Right lung (tissue), 5 donors: ENCODE results near the gene LHX3. TPM values are rescaled to one million over a fixed set of nuclear protein-coding genes. Genes with fewer than 3 reads are reported as not detected.
"Not testable (repeated sequence)": the region's sequence is repeated elsewhere in the genome, so short reads cannot be mapped to it uniquely, and the experiment has no call there.

Experiments
- DNase-seq, 2 donors: peaks; one replicate each; pipeline ENCODE4 v3.0.0-alpha.2; 2013
- polyA plus RNA-seq, 5 donors: library from polyadenylated mRNA; unstranded; fragments of 120-200 nt; gene quantifications; one replicate each; pipeline versions ENCODE4 v1.2.1 to v1.2.3, GENCODE V29; 2013; ENCODE audit warnings: inconsistent platforms in 1 of 5, low replicate concordance in 1 of 5; ENCODE audit not compliant: insufficient read length in 5 of 5, insufficient read depth in 1 of 5

LHX3 gene
- polyA plus RNA-seq, 5 donors: not detected

DNA sequence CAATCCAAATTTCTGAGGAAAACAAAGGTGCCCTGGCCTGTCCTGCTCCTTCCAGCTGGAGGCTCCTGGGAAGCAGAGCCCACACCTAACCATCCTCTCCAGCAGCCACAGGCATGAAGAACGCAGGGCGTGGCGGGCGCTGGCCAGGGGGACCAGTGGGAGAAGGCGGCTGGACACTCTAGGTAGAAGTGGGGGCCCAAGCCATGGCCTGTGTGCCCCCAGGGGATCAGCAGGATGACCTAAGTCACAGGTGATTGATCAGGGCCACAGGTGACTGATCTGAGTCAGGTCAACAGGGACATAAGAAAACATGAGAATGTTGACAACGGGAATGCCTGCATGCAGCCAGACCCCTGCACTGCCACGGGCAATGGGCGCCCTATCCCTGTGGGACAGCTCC is 37.3 kb upstream of the LHX3 start:
- DNase-seq: no peak

DNA sequence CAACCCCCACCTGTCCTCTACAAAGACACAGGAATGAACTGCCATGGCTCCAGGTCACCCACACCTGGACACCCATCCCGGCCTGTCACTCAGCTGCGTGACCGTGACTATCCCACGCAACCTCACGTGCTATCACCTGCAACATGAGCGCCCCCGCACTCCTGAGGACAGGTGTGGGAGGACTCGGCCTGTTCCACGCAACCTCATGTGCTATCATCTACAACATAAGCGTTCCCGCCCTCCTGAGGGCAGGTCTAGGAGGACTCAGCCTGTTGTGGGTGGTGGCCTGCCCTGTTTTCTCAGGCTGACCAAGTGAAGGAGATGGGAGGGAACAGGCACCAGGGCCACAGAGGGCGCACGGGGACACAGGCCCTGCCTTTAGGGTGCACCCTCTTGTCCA is 36.6 kb upstream of the LHX3 start:
- no peak for DNase-seq

DNA sequence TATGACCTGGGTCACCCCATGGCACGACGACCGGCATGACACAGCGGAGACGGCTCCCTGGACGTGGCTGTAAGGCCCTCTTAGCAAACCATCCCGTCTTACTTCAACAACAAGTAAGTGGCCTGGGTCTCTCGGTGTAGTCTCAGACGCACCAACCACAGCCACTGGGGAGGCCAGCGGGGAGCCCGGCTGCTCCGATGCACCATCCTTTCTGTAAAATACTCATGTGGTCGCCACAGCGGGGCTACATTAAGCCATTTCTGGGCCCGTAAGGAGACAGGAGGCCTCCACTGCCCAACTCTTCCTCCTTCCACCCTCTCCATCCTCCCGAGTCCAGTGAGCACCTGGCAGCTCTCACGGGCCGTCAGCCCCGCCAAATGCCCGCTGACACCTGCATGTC is 36.0 kb upstream of the LHX3 start:
- DNase-seq: no peak

DNA sequence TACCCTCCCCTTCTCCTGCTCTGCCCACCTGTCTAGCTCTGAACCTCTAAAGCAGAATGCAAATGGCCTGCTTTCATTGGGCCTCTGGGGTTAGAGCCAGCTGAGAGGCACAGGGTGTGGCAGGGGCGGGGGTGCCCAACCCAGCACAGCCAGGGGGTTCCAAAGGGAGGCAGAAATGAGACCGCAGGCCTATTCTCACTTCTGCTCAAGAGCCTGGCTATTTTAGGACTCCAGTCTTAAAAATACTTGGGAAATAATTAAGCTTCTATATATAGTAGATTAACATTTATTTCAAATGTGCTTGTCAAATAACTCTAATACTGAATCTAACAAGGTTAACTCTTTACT is 35.0 kb upstream of the LHX3 start:
- DNase-seq: no peak

DNA sequence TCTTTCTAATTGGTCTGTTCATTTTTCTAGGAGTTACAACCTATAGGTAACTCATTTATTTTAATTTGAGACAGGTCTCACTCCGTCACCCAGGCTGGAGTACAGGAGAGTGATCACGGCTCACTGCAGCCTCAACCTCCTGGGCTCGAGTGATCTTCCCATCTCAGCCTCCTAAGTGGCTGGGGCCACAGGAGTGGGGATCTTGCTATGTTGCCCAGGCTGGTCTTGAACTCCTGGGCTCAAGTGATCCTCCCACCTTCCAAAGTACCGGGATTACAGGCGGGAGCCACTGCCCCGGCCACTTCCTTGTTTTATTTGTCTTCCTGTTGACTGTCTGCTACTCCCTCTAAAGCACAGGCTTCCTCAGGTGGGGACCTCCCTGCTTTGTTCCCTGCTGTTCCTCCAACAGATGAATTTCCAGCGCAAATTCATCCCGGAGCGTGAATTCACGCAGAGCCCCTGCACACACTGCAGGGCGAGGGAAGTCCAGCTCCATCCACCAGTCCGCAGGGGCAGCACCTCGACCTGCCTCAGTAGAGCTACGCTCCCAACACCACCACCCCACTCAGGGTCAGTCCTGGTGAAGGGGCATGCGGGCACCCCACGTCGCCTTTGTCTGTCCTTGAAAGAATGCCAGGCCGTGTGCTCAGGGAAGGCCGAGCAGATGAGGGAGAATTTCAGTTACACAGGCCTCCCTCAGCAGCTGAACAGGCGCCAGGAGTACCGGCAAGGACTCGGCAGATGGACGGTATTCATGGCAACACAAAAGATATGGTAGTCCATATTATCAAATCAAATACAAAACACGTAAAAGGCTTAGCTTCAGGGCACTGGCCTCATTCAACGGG is 34.4 kb upstream of the LHX3 start:
- no peak for DNase-seq

DNA sequence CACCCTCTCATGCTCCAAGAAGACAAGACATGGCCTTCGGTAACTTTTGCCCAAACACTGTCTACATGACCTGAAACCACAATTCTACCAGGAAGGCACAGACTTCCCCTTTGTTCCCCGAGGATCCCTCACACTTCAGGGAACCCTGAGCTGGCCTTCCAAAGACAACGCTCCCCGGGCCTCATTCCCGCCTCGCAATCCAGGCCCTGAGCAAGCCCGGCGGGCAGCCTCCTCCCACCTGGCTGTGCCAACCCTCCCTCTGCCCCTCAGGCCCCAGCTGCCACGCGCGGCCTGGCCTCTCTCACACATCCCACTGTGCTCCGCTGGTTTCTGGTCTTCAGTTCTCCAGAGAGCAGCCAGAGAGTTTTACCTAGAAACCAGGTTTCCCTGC is 33.4 kb upstream of the LHX3 start:
- DNase-seq: no peak

DNA sequence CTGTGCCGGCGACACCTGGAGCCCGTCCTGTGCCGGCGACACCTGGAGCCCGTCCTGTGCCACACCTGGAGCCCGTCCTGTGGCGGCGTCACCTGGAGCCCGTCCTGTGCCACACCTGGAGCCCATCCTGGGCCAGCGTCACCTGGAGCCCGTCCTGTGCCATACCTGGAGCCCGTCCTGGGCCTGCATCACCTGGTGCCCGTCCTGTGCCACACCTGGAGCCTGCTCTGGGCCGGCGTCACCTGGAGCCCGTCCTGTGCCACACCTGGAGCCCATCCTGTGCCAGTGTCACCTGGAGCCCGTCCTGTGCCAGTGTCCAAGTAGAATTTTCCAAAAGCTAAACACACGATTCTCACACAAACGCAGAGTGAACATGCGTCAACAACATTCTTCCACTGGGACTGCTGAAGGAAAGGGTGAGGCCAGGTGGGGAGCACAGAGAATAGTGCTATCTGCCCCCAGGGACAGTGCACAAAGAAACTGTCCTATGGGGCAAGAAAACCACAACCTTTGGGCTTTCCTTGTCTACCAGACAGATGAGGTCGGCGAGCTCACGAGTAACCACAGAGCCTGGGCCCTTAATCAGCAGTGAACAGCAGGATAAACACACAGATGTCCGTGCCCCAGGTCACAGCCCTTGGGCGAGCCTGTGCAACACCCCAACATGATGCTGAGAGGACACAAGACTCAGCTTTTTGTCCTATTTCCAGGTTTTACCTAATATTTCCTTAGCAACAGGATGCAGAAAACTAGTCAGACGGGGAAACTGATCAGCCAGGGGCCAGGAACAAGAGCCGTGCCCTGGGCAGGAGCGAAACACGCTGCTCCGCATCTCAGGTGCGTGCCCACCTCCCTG is 32.8 kb upstream of the LHX3 start:
- DNase-seq: no peak

DNA sequence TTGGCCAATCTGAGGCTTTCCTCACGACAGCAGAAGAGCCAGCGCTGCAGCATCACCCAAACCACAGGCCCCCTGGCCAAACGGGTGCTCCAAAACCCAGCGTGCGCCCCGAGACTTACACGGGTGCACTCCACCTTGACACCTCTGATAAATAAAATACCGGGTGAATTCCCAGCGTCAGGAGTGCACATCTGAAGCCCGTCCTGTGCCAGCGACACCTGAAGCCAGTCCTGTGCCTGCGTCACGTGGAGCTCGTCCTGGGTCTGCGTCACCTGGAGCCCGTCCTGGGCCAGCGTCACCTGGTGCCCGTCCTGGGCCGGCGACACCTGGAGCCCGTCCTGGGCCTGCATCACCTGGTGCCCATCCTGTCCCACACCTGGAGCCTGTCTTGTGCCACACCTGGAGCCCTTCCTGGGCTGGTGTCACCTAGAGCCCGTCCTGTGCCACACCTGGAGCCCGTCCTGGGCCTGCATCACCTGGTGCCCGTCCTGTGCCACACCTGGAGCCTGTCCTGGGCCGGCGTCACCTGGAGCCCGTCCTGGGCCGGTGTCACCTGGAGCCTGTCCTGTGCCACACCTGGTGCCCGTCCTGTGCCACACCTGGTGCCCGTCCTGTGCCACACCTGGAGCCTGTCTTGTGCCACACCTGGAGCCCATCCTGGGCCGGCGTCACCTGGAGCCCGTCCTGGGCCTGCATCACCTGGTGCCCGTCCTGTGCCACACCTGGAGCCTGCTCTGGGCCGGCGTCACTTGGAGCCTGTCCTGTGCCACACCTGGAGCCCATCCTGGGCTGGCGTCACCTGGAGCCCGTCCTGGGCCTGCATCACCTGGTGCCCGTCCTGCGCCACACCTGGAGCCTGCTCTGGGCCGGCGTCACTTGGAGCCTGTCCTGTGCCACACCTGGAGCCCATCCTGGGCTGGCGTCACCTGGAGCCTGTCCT is 31.8 kb upstream of the LHX3 start:
- DNase-seq: not testable (repeated sequence)

DNA sequence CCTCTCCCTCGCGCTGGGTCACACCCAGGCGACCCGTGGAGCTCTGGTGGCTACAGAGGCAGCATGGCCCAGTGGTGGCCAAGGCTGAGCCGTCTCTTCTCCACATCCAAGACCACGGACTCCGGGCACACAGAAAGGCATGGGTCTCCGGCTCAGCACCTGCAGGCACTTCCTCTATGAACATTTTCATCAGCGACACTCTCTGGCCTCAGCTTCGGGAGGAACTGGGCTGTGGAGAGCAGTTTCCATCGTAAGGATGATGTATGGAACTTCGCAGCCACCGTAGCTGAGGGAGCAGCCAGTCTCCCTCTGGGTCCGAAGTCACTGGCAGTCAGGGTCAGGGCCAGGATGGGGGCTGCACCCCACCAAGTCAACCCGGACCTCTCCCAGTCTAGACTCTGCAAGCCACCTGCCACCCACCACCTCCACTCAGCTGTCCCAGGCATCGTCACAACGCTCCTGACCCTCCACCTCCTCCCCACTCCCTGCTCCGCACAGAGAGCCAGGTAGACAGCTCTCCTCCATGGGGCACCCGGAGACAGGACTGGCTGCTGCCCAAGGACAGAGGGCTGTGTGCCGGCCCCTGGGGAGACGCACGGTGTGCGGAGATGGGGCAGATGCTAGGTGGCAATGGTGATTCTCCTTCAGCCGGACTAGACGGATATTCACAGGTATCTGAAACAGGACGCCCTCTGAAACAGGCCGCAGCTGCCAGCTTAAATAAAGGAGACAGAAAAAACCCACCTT is 31.0 kb upstream of the LHX3 start:
- no peak for DNase-seq

DNA sequence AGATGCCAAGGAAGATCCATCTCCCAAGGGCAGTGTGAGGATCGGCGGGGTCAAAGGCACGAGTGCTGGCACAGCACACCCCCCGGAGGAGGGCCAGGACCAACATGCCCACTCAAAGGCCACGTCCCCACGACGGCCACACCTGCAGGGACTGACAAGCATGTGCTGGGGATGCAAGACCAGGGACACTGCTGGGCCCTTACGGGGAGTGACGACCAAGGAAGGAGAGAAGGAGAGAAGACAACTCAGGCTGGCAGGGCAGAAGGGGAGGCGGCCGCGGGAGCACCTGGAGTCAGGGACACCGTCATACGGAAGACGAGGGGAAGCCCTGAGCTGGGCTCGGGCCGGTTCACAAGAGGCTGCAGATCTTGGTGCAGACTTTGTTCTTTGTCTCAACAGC is 30.2 kb upstream of the LHX3 start:
- no peak for DNase-seq

DNA sequence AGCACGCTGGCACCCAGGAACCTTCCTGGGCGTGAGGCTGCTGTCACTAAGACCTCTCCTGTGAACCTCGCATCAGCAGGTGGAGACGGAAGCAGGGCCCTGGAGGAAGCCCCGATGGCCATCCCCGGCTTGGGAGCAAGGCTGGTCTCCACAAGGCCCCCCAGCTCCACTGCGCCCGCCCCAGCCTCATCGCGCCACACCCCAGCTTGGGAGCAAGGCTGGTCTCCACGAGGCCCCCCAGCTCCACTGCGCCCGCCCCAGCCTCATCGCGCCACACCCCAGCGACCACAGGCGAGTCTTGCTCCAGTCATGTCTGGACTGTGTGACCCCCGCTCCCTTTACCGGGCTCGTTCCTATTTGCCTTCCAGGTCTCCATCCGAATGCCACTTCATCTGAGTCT is 29.7 kb upstream of the LHX3 start:
- DNase-seq: no peak

DNA sequence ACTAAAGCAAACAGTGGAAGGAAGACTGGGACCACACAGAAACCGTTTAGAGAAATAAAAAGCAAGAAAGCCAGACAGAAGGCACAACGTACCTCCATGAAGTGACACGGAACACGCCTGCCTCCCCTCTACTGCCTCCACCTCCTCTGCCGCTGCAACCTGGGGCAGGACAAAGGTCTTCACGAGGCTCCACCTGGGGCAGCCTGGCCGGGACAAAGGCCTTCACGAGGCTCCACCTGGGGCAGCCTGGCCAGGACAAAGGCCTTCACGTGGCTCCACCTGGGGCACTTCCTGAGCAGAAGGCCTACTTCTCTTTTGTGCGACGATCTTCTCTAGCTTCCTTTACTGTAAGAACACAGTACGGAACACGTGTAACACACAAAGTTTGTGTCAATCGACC is 28.9 kb upstream of the LHX3 start:
- DNase-seq: no peak

DNA sequence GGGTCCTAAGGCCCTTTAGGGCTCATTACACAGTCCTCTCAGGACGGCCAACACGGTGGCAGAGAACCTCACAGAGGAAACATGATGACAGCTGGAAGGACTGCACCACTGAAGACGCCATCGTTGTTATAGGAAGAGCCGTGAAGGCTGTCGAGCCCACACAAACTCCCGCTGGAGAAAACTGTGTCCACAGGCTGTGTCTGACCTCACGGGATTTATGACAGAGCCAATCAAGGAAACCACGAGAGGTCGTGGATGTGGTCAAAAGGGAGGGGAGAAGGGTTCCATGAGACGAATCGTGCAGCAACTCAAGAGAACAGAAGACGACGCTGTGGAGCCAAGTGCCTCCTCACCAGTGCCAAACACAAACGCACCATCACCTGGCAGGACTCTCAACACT is 28.5 kb upstream of the LHX3 start:
- DNase-seq: no peak

DNA sequence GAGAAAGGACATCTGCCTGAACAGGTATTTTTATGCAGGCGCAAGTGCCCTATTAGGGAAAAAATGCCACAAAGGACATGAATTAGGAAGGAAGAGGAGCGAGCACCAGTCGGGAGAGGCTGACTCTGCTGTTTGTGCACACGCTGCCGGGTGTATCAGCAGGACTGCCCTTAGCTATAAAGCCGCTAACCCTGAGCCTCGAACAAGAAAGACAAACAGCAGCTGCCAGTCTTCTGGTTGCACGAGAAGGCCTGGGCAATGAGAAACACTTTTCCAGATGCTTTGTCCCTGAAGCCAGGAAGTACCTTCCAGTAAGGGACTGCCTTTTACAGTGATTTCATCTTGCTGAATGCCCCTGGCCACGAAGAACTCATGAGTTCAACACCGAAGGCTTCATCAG is 28.0 kb upstream of the LHX3 start:
- DNase-seq: no peak

DNA sequence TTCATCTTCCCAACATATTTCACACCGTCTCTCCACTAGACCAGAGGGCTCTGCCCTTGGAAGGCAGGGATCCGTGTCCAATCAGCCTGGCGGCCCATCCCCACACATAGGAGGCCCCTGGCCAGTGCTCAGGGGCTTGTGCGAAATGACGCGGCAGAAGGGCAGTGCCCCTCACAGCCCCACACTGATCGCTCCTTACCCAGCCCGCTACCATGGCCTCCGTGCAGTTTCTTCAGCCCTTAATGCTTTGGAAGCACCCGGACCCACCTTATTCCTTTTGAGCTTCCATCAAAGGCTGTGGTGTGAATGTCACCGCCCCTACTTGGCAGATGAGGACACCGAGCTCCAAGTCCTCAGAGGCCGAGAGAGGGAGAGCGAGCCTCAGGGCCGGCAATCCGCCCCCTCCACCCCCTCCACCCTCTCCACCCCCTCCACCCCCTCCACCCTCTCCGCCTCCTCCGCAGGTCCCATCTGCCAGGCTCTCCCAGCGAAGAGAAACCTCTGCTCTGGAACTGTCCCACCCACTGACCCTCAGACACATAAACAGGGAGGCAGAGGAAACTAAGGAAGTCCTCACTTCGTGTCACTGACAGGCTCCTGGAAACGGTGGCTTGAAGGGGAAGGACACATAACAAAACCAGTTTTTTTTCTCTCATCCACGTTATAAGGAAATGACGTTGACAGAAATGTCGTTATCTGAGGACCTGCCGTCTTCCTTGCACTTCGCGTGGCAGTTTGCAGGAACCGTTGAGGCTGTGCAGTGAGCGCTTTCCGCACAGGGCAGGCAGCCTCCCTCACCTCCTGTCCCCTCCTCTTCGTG is 26.8 kb upstream of the LHX3 start:
- DNase-seq: no peak

DNA sequence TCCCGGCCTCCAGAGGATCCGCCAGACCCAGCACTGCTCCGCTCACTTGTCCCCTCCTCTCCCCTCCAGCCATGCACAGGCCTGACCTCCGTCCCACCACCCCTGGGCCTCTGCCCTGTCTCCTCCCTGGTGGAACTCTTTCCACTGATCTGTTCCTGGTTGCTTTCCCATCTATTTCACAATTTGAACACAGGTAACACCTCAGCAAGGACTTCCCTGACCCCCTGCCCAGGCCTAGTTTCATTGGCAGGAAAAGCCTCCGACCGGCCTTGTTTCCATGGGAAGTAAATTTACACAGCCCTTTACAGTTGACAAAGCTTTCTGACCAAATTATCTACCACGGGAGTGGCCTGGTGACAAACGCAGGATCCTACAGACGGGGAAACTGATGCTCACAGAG is 25.8 kb upstream of the LHX3 start:
- no peak for DNase-seq

DNA sequence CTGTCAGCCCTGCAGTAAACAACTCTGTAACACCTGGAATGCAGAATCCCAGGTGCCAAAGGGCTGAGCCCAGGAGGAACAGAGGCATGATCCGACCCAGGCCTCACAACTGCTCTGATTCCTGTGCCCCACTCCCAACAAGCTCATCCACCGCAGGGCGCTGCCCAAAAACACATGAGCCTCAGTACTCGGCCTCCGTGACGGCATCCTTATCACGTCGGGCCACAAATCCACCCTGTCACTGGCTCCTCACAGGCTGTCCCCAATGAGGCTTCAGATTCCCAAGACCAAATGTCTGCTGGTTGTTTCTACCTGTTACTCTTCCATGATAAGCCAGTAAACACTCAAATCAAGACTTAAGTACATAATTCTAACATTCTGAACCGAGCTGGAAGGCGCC is 25.4 kb upstream of the LHX3 start:
- no peak for DNase-seq

DNA sequence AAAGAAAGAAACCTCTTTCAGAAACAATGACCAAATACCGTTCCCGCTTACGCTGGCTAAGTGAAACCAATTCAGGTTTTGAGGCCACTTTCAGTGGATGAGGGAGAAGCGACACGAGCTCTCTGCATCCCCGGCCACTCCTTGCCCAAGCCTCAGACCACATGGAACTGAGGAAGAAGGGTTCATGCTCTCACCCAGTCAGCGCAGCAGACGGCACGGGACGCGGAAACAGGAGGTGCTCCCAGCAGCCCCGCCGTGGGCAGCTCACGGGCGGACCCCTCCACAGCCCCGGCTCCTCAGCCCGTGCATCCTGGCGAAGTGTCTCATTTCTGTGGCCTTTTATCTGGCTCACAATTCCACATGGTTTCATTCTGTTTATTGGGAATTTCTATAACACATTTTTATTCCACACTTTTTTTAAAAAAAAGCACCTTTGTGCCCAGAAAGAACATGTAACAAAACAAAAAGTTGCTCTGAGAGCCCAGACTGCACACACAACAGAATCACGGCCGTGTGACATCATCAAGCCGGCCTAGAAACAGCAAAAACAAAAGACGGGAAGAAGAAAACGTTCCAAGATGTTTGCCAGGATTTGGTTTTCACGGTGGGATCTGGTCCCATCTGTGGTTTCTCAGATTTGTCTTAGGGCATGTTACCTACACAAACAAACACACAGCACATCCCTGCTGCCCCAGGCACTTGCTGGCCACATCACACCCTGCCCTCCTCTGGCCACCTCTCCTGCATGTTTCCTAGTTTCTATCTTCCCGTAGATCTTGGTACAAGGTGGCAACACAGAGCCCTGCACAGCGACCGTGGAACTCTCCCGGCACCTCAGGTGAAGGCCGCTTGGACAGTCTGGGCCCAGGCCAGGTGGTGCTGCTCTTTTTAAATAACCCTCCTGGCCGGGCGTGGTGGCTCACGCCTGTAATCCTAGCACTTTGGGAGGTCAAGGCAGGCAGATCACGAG is 24.5 kb upstream of the LHX3 start:
- no peak for DNase-seq
